NCI-H1092 (cell line): Measurements from ENCODE around the gene RFX2.

Experiments
- DNase-seq: peaks from one replicate; lab custom pipeline; 2025; lab: John Stamatoyannopoulos, UW

RFX2 gene

DNA sequence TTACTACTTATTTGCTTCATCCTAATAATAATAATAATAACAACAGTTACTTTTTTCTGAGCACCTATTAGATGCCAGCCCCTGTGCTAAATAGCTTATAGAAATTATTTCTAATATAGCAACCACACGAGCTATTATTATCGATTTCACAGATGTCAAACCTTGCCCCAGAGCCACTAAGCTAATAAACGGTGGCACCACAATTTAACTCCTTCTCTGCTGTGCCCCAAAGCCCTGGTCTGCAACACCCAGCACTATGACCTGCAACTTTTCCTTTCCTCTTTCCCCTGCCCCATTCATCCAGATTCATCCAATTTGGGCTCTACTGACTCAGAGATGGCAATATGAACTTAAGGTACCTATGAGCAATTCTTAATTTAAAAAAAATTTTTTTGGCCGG, 6.4 kb downstream of the RFX2 start:
- no peak for DNase-seq

DNA sequence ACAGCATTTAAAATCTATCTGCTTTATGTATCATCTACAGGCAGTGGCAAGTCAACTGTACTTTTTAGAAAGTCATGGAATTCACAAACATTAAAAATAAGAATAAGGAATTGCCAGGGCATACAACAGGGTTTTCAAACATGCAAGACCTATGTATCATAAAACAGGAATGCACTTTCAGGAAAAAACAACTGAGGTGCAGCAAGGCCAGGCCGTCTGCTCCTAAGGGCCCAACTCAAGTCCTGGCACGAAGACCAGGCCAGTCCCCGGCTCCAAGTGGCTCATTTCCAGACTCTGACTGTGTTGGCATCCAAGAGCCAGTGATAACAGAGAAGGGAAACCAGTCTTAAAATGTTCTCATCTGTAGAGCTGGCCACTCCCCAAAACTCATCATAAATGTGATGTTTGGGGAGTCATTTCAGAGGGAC, 7.1 kb downstream of the RFX2 start:
- DNase-seq: no peak

DNA sequence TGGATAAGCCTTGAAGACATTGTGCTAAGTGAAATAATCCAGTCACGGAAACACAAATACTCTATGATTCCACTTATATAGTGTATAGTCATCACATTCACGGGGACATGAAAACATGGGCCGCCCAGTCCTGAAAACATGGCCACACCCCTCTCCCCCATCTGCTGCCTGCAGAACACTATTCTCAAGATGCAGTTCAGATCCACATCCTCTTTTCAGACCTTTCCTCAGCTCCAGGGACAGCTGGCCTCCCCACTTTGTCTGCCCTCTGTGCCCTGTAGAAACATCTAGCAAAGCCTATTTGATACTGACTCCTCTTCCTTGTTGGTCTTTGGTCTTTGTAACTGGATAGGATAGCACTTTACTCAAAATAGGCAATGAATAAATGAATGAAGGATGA, 8.3 kb downstream of the RFX2 start:
- no peak for DNase-seq

DNA sequence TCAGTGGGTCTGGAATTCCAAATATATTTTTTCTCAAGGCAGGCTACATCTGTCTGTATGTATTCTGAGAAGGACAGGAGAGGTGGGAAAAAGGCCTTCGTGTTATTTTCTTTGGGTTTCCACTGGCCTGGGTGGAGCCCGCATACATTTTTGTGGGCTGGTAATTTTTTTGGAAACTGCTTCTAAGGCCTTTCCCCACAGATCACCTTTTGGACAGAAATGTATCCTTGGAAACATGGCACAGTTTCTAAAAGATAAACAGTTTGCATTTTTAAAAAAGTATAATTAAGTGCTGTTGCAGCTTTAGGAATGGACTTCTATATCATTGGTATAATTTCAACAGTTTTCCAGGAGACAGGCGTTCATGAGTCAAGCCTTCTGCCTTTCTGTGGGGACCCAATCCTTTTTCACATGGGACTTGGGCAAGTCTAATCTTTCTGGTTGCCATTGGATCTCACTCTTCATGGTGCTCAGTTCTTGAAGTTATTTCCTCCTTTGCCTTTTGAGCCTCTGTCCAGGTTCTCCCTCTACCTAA, 8.9 kb downstream of the RFX2 start:
- DNase-seq: no peak

DNA sequence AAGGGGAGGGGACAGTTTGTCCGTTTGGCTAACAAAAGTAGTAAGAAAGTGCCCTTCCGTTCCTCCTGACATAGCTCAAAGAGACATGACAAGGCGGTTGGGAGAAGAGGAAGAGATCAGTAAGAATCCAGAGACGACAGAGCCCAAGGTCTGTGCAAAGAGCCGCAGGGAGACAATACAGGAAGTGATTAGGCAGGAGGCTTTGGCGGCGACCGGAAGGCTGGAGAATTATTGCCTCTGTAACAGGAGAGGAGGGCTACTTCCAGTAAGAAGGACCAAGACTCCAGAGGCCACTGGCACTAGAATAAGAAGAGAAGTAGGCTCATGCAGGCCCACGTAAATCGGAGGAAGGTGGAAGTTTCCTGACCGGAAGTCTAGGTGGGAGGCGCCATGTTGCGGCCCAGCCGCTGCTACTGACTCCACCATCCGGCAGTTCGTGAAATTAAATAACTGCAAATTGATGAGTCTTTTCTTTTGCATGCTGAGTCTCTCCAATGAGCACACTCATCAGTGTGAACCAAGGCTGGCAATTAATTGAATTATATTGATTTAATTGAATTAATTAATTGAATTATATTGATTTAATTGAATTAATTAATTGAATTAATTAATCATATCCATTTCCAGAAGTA, 9.9 kb downstream of the RFX2 start:
- DNase-seq: no peak

DNA sequence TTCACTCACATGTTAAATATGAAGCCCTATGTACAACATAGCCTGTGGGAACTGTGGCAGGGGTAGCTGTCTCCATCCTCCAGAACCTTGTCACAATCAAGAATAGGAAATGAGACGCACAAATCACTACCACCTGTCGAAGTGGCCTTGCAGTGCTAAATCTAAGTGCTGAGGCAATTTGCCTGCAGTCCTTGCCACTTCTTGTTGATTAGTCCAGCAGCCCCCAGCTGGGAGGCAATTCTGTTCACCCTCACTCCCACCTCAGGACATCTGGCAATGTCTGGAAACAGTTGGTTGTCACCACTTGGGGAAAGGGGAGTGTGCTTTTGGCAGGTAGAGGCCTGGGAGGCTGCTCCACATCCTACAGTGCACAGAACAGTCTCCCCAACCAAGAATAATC, 10.7 kb downstream of the RFX2 start:
- no peak for DNase-seq

DNA sequence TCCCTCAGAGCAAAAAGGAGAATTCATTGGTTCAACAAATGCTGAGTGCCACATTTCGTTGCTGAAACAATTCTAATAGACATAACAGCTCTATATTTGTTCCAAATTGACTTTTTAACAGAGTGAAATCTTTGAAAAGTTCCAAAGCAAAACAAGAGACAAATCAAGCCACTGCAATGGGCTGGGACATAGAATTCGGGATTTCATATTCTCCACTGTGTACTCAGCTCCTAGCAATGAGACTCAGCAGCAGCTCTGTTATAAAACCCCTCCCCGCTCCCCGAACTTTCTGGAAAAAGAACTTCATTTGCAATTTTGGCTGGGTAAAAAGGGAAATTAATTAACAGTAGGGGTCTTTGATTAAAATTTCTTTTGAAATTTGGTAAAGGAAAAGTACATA, 11.3 kb downstream of the RFX2 start:
- DNase-seq: no peak

DNA sequence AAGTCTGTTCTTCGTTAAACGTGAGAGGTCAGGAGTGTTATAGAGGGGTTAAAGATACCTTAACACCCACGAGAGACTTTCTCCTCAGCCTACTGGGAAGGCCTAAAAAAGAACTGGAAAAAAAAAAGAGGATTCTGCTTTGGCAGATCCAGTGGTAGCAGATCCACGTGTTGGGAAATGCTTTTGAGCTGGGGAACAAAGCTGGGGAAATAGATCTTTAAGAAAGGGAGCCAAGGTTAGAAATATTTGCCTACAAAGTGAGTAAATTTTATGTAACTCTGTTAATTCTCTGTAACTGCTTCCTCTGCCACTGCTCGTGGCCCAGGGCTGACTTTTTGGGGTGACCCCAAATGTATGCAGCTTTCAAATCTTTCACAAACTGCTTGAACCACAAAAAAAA, 11.7 kb downstream of the RFX2 start:
- DNase-seq: no peak

DNA sequence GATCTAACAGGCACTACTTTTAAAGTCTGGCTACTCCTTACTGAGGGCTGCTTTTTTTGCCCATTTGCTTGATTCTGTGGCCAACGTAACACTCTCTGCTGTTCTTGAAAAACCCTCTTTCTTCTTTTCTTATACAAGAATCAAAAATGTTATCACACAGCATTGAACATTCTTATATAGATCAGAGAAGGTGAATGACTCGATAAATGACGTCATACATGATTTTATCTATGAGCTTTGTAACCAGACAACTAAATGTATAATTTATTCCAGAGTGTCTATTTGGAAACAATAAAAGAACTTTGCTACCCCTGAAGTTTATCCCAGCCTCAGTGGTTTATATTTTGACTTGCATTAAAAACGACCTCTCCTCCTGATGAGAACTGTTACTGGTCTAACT, 12.4 kb downstream of the RFX2 start:
- no peak for DNase-seq

DNA sequence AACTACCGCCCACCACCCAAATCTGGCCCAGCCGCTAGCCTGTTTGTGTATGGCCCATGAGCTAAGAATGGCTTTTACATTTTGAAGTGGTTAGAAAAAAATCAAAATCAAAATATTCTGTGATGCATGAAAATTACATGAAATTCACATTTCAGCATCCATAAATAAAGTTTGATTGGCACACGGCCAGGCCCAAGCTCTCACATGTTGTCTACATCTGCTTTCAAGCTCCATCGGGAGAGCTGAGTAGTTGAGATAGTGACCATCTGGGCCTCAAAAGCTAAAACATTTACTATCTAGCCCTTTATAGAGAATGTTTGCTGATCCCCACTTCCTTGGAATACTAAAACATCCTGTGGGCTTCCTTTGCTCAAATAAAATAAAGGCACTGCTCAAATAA, 14.5 kb downstream of the RFX2 start:
- no peak for DNase-seq

DNA sequence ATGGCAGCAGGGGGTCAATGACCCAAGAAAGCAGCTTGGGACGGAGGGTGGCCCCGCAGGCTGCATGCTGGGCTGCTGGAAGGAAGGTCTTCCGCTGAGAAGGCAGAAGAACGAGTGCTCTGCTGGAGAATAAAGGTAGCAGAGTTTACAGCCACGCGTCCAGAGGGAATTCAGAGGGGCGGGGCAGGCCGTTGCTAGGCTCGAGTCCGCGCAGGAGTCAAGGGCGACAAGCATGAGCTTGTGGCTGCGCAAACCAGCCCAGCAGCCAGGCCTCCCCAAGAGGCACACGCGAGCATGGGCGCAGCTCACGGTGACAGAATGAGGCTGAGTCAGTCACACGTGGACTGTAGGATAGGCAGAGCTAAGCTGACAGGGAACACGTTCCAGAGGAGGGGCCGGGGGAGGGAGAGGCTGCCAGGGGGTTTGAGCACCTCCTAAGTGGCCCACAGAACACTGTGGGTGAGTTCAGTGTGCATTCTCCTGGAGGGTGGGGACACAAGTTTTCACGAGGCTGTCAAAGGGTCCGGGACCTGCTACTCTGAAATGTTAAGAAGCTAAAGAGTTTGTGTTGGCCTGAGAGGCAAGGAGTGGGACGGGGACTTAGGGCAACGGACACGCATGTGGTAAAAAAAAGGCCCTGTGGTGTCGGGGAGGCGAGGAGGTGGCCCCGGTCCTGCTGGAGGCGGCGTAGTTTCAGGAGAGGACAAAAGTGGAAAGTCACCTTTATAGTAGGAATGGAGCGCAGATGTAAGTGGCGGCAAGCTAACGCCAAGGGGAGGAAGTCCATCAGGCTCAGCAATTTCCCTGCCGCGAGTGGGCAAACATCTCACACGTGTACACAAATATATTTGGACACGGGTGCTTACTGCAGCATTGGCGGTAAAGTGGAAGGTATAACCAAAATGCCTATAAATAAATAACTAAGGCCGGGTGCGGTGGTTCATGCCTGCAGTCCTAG, 17.7 kb downstream of the RFX2 start:
- peak; percentile 74 for DNase-seq

DNA sequence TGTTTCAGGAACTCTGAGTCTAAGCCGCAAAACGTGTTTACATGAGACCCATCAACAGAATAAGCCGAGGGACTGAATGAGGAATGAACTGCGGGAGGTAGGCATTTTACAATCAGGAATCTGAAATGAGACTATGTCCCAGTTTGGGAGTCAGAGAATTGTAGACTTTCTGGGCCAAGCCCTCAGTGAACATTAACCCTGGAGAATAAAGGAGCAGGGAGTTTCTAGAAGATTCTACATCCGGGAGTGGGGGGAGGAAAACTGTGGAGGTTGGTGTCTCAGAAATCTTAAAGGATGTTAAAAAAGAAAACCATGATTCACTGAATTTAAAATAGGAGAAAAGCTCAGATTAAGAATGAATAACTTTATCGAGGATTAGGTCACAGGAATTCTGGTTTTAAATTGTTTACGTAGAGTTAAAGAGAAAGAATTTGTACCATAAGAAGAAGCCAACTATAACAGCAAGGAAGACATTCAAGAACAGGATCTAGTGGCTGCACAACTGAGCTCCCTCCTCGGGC, 18.5 kb downstream of the RFX2 start:
- no peak for DNase-seq

DNA sequence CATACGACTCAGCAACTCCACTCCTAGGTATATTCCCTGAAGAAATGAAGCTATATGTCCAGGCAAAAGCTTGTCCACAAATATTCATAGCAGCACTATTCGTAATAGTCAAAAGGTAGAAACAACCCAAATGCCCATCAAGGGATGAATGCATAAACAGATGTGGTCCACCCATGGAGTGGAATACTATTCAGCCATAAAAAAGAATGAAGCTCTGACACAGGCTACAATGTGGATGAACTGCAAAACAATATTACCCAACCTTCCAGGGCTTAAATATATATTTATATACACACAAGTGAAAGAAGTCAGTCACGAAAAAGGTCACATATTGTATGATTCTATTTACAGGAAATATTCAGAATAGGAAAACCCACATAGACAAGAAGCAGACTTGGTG, 19.7 kb downstream of the RFX2 start:
- no peak for DNase-seq

DNA sequence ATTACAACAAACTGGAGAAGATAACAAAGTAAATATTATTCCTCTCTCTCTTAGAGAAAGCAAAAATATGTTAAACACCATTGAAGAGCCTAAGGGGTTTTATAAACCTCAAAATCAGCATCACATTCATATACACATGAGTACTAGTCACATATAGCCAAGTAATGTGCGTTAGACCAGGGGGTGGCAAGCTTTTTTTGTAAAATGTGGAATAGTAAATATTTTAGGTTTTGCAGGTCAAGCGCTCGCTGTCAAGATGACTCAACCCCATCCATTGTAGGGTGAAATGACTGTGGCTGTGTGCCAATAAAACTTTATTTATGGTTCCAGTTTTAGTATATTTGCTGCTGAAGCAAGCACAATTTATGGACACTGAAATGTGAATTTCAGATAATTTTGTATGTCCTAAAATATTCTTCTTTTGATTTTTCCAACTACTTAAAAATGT, 21.7 kb downstream of the RFX2 start:
- no peak for DNase-seq

DNA sequence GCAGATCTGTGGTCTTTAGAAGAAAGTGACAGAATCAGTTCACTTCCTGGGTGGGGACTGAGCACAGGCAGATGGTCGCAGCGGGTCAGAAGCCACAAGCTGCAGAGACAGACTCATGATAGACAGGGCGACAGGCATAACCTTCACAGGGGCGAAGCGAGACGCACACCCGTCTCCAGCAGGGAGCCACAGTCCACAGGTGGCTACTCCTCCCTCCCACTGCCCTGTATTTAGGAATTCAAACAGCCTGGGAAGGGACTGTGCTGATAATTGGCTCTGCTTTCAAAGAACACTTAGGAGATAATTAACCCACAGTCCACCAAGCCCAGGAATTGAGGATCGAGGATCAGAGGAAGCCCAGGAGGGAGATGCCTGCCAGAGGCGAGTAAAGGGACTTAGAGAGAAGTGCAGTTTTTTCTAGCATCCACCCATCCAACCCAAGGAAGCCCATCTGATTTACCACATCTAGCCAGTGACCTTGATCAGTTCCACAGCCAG, 23.2 kb downstream of the RFX2 start:
- DNase-seq: peak; percentile 45

DNA sequence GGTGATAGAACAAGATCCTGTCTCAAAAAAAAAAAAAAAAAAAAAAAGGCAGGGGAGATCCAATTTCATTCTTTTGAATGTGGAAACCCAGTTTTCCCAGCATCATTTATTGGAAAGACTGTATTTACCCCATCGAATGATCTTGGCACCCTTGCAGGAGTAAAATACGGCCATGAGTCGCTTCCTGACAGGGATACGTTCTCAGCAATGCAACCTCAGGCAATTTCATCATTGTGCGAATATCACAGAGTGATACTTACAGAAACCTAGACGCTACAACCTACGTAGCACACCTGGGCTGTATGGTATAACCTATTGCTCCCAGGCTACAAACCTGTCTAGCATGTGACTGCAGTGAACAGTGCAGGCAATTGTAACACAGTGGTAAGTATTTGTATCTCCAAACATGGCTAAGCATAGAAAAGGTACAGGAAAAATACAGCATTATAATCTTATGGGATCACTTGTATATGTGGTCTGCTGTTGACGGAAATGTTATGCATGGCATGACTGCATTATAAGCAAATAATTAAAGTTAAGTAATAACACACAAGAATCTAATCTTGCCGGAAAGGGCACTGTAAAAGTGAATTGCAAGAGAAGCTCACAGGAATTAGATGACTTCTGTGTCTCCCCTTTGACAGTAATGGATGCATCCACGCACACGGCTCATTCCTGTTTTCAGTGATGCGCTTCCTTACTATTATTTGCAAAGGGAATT, 24.1 kb downstream of the RFX2 start:
- no peak for DNase-seq

DNA sequence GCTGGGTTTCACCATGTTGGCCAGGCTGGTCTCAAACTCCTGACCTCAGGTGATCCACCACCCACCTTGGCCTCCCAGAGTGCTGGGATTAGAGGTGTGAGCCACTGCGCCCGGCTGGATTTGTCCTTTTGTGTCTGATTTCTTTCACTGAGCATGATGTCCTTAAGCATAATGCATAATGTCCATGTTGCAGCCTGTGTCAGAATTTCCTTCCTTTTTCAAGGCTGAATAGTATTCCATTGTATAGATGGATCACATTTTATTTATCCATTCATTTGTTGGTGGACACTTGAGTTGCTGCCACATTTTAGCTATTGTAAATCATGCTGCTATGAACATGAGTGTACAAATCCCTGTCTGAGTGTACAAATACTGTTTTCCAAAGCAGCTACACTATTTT, 25.5 kb downstream of the RFX2 start:
- no peak for DNase-seq

DNA sequence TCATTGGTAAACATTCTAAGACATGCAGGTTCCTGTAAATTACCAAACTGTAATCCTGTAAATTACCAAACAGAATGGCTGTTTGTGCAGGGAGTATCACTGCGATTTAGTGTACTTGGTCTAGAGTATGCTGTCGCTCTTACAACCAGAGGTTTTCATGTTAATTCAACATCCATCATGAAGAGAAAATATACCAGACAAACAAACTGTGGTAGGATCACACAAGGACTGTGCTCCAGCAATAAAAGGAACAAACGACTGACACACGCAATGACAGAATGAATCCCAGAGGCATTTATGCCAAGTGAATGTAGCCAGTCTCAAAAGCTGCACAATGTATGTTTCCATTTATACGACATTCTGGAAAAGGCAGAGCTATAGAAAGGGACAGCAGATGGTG, 31.2 kb downstream of the RFX2 start:
- DNase-seq: no peak

DNA sequence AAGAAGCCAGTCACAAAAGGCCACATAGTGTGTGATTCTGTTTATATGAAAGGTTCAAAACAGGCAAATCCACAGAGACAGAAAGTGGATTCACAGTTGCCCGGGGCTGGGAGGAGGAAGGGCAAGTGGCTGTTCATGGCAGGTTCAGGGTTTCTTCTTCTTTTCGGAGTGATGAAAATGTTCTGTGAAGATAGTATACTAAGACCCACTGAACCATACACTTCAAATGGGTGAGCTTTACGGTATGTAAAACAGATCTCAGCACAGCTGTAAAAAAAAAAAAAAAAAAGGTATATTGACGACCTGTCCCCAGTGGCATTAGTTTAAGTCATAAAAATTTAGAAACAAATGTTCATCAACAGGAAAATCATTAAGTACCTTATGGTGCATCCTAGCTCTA, 32.2 kb downstream of the RFX2 start:
- no peak for DNase-seq

DNA sequence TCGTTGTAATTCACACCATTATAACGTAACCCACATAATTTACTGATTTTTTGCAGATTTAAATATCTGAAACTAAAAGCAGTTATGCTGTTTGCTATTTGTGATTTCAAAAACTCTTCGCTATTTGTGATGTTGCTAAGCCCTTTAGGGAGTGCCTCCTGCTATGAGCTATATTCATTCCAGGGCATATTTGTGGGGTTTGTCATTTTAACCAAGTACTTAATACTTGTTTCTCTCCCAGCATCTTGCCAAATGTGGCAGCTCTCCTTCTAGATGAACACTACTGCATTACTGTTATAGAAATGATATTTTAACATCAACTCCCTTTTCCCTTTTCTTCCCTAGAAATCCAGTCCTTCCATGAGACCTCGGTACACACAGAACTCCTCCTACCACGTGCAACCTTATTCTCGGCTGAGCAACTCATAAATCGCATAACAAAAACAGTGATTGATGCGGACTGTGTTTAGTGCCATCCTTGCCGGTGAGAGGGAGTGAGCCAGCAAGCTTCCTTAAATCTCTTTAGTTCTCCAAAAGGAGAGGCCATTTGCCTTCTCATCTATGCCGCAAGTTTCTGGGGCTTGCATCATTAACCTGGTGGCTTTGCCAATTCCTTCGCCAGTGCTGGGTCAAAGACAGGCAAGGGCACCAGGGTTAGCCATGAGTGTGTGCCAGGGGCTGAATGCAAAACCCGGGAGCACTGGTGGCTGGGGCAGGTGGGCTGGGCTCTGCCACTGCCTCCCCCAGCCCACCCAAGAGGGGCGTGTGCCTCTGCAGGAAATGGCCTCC, 33.4 kb downstream of the RFX2 start:
- no peak for DNase-seq

DNA sequence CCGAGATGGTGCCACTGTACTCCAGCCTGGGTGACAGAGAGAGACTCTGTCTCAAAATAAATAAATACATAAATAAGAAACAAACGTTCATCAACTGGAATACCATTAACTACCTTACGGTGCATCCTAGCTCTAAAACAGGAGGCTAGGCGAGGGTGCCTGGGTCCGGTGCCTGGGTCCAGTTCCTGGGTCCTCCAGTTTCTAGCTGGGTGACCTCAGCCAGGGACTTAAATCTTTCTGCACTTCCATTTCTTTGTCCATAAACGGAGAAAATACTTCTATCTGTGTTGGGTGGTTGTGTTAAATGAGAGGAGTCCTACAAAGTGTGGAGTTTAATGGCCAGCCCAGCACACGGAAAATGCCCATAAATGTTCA, 34.0 kb downstream of the RFX2 start:
- DNase-seq: no peak
